ENCODE data around the gene PNCK.

The PNCK gene

GRCh38 chrX:153688911-153689590 lies 15.4 kb upstream of the PNCK start:
- TF ChIP-seq, protein P1, sequence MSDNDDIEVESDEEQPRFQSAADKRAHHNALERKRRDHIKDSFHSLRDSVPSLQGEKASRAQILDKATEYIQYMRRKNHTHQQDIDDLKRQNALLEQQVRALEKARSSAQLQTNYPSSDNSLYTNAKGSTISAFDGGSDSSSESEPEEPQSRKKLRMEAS (IDR thresholded peaks at IDR 0.05) = no peak
- TF ChIP-seq EP300 (IDR thresholded peaks at IDR 0.05; ENCODE audit: borderline replicate concordance) (no peak), RAD21 (IDR thresholded peaks at IDR 0.05; ENCODE audit: low read depth) (no peak)

GRCh38 chrX:153688506-153688905 lies 14.9 kb upstream of the PNCK start:
- no peak for TF ChIP-seq TEAD4 (IDR thresholded peaks at IDR 0.05)
- TF ChIP-seq RAD21 (IDR thresholded peaks at IDR 0.05; ENCODE audit: low read depth) = no peak
- TF ChIP-seq EP300 (IDR thresholded peaks at IDR 0.05; ENCODE audit: borderline replicate concordance) = no peak
- TF ChIP-seq USF1 (IDR thresholded peaks at IDR 0.05) = no peak
- no peak for TF ChIP-seq NFIC (IDR thresholded peaks at IDR 0.05)
- no peak for TF ChIP-seq CREB1 (IDR thresholded peaks at IDR 0.05; ENCODE audit: low read depth)
- no peak for TF ChIP-seq FOXM1 (IDR thresholded peaks at IDR 0.05; ENCODE audit: borderline replicate concordance, low read depth)
- TF ChIP-seq TCF12 (IDR thresholded peaks at IDR 0.05; ENCODE audit: low read depth) = no peak
- TF ChIP-seq, protein P2, sequence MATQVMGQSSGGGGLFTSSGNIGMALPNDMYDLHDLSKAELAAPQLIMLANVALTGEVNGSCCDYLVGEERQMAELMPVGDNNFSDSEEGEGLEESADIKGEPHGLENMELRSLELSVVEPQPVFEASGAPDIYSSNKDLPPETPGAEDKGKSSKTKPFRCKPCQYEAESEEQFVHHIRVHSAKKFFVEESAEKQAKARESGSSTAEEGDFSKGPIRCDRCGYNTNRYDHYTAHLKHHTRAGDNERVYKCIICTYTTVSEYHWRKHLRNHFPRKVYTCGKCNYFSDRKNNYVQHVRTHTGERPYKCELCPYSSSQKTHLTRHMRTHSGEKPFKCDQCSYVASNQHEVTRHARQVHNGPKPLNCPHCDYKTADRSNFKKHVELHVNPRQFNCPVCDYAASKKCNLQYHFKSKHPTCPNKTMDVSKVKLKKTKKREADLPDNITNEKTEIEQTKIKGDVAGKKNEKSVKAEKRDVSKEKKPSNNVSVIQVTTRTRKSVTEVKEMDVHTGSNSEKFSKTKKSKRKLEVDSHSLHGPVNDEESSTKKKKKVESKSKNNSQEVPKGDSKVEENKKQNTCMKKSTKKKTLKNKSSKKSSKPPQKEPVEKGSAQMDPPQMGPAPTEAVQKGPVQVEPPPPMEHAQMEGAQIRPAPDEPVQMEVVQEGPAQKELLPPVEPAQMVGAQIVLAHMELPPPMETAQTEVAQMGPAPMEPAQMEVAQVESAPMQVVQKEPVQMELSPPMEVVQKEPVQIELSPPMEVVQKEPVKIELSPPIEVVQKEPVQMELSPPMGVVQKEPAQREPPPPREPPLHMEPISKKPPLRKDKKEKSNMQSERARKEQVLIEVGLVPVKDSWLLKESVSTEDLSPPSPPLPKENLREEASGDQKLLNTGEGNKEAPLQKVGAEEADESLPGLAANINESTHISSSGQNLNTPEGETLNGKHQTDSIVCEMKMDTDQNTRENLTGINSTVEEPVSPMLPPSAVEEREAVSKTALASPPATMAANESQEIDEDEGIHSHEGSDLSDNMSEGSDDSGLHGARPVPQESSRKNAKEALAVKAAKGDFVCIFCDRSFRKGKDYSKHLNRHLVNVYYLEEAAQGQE (IDR thresholded peaks at IDR 0.05; ENCODE audit: low read depth) = no peak
- no peak for TF ChIP-seq EGR1 (IDR thresholded peaks at IDR 0.05)
- TF ChIP-seq ZBTB7A (IDR thresholded peaks at IDR 0.05; ENCODE audit: low read depth) = no peak
- no peak for TF ChIP-seq CEBPB (IDR thresholded peaks at IDR 0.05)
- TF ChIP-seq, protein P1 (IDR thresholded peaks at IDR 0.05) = no peak
- no peak for TF ChIP-seq TAF1 (IDR thresholded peaks at IDR 0.05; ENCODE audit: low read depth)

DNA sequence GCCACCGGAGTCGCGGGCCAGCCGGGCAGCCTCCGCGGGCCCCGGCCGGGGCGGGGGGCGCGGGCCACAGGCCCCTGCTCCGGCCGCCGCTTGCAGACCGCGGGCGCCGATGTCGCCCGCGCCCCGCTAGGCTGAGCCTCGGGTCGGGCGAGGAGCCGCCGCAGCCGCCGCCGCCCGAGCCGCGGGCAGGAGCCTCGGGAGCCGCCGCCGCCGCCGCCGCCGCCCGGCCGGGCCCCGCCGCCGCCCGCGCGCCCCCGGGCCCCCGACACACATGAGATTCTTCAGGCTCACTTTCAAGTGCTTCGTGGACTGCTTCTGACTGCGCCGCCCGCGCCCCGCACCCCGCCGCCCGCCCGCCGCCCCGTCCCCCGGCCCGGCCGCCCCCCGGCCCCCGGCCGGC lies 14.5 kb upstream of the PNCK start:
- no peak for TF ChIP-seq RAD21 (IDR thresholded peaks at IDR 0.05; ENCODE audit: low read depth)
- no peak for TF ChIP-seq ZBTB7A (IDR thresholded peaks at IDR 0.05; ENCODE audit: low read depth)
- TF ChIP-seq CREB1 (IDR thresholded peaks at IDR 0.05; ENCODE audit: low read depth) = no peak
- TF ChIP-seq NFIC (IDR thresholded peaks at IDR 0.05) = no peak
- TF ChIP-seq, protein P2 (IDR thresholded peaks at IDR 0.05; ENCODE audit: low read depth) = no peak
- no peak for TF ChIP-seq EGR1 (IDR thresholded peaks at IDR 0.05)
- no peak for TF ChIP-seq CEBPB (IDR thresholded peaks at IDR 0.05)
- TF ChIP-seq, protein P1 (IDR thresholded peaks at IDR 0.05) = no peak

- TF ChIP-seq RAD21 (IDR thresholded peaks at IDR 0.05; ENCODE audit: low read depth) = peak; percentile 7; the same call in 1 of the 2 replicates
- TF ChIP-seq CEBPB (IDR thresholded peaks at IDR 0.05) = no peak
- no peak for TF ChIP-seq CREB1 (IDR thresholded peaks at IDR 0.05; ENCODE audit: low read depth)
- TF ChIP-seq TEAD4 (IDR thresholded peaks at IDR 0.05) = no peak
Measured at GRCh38 chrX:153687121-153688039, 13.8 kb upstream of the PNCK start, which contains the start of gene SLC6A8. Gene SLC6A8 (plus strand): TSS chrX:153687926. CDS start chrX:153688575, 649 bp downstream.

- TF ChIP-seq CREB1 (IDR thresholded peaks at IDR 0.05; ENCODE audit: low read depth) (no peak), RAD21 (IDR thresholded peaks at IDR 0.05; ENCODE audit: low read depth) (no peak)
Measured at GRCh38 chrX:153686711-153687110, 13.1 kb upstream of the PNCK start.
